Measurements from ENCODE around the gene MIA.

MIA gene

DNA sequence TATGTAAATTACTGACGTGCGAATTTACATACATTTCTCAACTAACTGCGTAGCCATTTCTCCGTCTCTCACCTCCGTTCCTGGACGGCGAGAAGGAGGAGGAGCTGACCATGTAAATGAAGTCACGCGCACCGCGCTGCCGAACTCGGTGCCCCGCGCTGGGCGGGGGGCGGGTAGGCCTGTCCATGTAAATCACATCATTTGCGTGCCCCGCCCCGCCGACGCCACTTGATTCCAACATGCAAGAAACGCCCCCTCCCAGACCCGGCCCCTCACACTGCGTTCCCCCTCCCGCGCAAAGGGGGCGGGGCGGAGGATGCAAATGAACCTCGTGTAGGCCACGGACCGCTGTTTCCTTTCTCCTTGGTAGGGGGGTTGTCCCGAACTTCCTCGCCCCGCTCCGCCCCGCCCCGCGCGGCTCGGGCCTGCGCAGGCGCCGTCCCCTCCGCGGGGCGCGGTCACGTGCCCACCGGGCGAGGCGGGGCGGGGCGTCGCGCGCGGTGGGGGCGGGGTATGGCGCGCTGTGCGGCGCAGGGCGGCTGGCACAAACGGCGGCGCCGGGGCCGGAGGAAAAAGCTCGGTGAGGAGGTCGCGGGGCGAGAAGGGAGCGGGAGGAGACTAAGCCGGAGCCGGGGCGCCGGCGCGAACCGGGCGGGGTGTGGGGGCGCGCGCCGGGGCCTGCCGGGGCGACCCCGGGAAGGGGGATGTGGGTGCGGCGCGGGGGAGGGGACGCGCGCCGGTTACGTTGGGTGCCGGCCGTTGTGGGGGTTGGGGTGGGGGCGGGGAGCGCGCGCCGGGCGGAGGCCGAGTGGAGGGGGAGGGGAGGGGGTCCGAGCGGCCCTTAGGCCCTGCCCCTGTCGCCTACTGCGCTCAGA is 23.6 kb downstream of the MIA start, which contains the start of gene EGLN2:
Gene EGLN2, plus strand, starts transcription at position 509 of the 875 bp plus-strand sequence. CDS start 1,382 bp downstream, outside the sequence.
- peak within 1 kb of the TSS; percentile 68 for H3K4me3 ChIP-seq (ENCODE audit: low read depth, low read length)
- peaks cover 44% of the 10 kb centered on the region for H3K4me1 ChIP-seq (ENCODE audit: control insufficient read depth, insufficient read depth, low read length)
- peaks cover 32 to 35% of the 10 kb centered on the region in 2 experiments for H3K36me3 ChIP-seq (ENCODE audit: control insufficient read depth in 2 of 2, insufficient read depth in 1 of 2, low read length in 2 of 2)
- ChIA-PET POLR2A (interaction anchor here (0.7 to 3.6 kb wide), 13 partner anchors 9 to 465 kb away, joined by 3 to 66 read pairs (median 4); partner anchors contain the start of genes ACTMAP, COQ8B, HNRNPUL1 and ITPKC), CTCF (interaction anchor here (0.6 to 5.0 kb wide), 16 partner anchors 9 to 350 kb away, joined by 3 to 43 read pairs (median 5); partner anchors contain the start of genes COQ8B, ITPKC and RAB4B)
- peak within 1 kb of the TSS; percentile 92 for H3K27ac ChIP-seq (ENCODE audit: extremely low read depth, low read depth, low read length)
- no peaks in the 10 kb centered on the region for H3K9me3 ChIP-seq (ENCODE audit: control insufficient read depth, insufficient read depth, low read depth, low read length)
- TF ChIP-seq, protein P1, sequence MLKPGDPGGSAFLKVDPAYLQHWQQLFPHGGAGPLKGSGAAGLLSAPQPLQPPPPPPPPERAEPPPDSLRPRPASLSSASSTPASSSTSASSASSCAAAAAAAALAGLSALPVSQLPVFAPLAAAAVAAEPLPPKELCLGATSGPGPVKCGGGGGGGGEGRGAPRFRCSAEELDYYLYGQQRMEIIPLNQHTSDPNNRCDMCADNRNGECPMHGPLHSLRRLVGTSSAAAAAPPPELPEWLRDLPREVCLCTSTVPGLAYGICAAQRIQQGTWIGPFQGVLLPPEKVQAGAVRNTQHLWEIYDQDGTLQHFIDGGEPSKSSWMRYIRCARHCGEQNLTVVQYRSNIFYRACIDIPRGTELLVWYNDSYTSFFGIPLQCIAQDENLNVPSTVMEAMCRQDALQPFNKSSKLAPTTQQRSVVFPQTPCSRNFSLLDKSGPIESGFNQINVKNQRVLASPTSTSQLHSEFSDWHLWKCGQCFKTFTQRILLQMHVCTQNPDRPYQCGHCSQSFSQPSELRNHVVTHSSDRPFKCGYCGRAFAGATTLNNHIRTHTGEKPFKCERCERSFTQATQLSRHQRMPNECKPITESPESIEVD (tag by site-specific recombination; IDR thresholded peaks at IDR 0.05), result no peak
- TF ChIP-seq GLI2 (tag by site-specific recombination; IDR thresholded peaks at IDR 0.05; ENCODE audit: borderline replicate concordance, low read depth) (no peak), GLIS1 (tag by site-specific recombination; IDR thresholded peaks at IDR 0.05) (peak; percentile 86), ZSCAN30 (tag by site-specific recombination; IDR thresholded peaks at IDR 0.05) (no peak), ZNF600 (tag by site-specific recombination; IDR thresholded peaks at IDR 0.05) (0 out of 2 replicates have a peak, but pooled peaks have one; percentile 16), KLF7 (tag by site-specific recombination; IDR thresholded peaks at IDR 0.05; ENCODE audit: borderline replicate concordance) (0 out of 2 replicates have a peak, but pooled peaks have one; percentile 40), ZNF707 (tag by site-specific recombination; IDR thresholded peaks at IDR 0.05) (no peak), ZNF501 (tag by site-specific recombination; IDR thresholded peaks at IDR 0.05) (no peak), ZBTB20 (tag by site-specific recombination; IDR thresholded peaks at IDR 0.05) (no peak; the same call in 1 of the 2 replicates), PRDM10 (tag by site-specific recombination; IDR thresholded peaks at IDR 0.05) (peak; percentile 94), ZNF561 (tag by site-specific recombination; IDR thresholded peaks at IDR 0.05; ENCODE audit: borderline replicate concordance) (no peak), ZNF596 (tag by site-specific recombination; IDR thresholded peaks at IDR 0.05) (no peak), ZNF830 (tag by site-specific recombination; IDR thresholded peaks at IDR 0.05; ENCODE audit: low read depth) (no peak), ZNF2 (tag by site-specific recombination; IDR thresholded peaks at IDR 0.05) (no peak), ZNF366 (tag by site-specific recombination; conservative IDR thresholded peaks at IDR 0.05) (peak; percentile 90), SP2 (tag by site-specific recombination; IDR thresholded peaks at IDR 0.05) (peak; percentile 98), EGR2 (tag by site-specific recombination; IDR thresholded peaks at IDR 0.05; ENCODE audit: low read depth) (peak; percentile 70; the same call in 1 of the 2 replicates), ZNF350 (tag by site-specific recombination; IDR thresholded peaks at IDR 0.05) (no peak), ATF2 (tag by site-specific recombination; IDR thresholded peaks at IDR 0.05; ENCODE audit: low read depth) (peak; percentile 21; the same call in 1 of the 2 replicates), ZNF530 (tag by site-specific recombination; IDR thresholded peaks at IDR 0.05; ENCODE audit: low read depth) (no peak), ZEB2 (tag by site-specific recombination; IDR thresholded peaks at IDR 0.05) (peak; percentile 95), KLF9 (tag by site-specific recombination; IDR thresholded peaks at IDR 0.05; ENCODE audit: low read depth) (peak; percentile 97), GLIS2 (tag by site-specific recombination; IDR thresholded peaks at IDR 0.05) (peak; percentile 96), ZNF664 (tag by site-specific recombination; IDR thresholded peaks at IDR 0.05) (peak; percentile 99; the same call in 1 of the 2 replicates), ZNF140 (tag by site-specific recombination; IDR thresholded peaks at IDR 0.05) (no peak), ZNF629 (tag by site-specific recombination; IDR thresholded peaks at IDR 0.05) (peak; percentile 82)
- TF ChIP-seq, protein P2, sequence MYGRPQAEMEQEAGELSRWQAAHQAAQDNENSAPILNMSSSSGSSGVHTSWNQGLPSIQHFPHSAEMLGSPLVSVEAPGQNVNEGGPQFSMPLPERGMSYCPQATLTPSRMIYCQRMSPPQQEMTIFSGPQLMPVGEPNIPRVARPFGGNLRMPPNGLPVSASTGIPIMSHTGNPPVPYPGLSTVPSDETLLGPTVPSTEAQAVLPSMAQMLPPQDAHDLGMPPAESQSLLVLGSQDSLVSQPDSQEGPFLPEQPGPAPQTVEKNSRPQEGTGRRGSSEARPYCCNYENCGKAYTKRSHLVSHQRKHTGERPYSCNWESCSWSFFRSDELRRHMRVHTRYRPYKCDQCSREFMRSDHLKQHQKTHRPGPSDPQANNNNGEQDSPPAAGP (tag by site-specific recombination; IDR thresholded peaks at IDR 0.05), result peak; percentile 9; the same call in 1 of the 2 replicates
